H1 (cell line): ENCODE measurements around the gene TLE5. TPM values are rescaled to one million over a fixed set of nuclear protein-coding genes. Genes with fewer than 3 reads are reported as not detected.

Experiments
- EP300 ChIP-seq, 2 experiments: IDR thresholded peaks; 1 replicate in 1 of 2; 2 replicates in 1 of 2; pipeline ENCODE4 v1.6.1; 2011 to 2012; ENCODE audit warnings: low read depth in 2 of 2, low read length in 2 of 2, mild to moderate bottlenecking in 2 of 2, borderline replicate concordance in 1 of 2, inconsistent platforms in 1 of 2, moderate library complexity in 1 of 2
- GABPA ChIP-seq: IDR thresholded peaks from 2 replicates; pipeline ENCODE4 v1.6.1; 2011; ENCODE audit warnings: mild to moderate bottlenecking, low read length, moderate library complexity, borderline replicate concordance; ENCODE audit not compliant: insufficient read depth
- polyA plus RNA-seq, 7 experiments: library from polyadenylated mRNA; depleted of rRNA in 3 of 7; stranded (reverse) in 5 of 7; unstranded in 2 of 7; fragments of >200 nt in 5 of 7; fragments of 200-250 nt in 2 of 7; gene quantifications; 1 replicate in 5 of 7; 2 replicates in 1 of 7; 4 replicates in 1 of 7; pipeline versions ENCODE4 v1.2.1 to v1.2.3, GENCODE V29; 2011 to 2013; ENCODE audit warnings: missing spikeins in 2 of 7, mixed read lengths in 2 of 7
- total RNA-seq: library from RNA; stranded (reverse); fragmentation: NEBNext Ultra II Directional; extraction: Animal tissue kit (Norgen Biotek cat#: 25700); gene quantifications from 2 replicates; pipeline ENCODE4 v1.2.1, GENCODE V29; 2021
- TF ChIP-seq, protein P1 (sequence below): IDR thresholded peaks from 2 replicates; pipeline ENCODE4 v1.6.1; 2011; ENCODE audit warnings: low read depth, mild to moderate bottlenecking, low read length; ENCODE audit not compliant: insufficient read depth

The TLE5 gene
- total and polyA plus RNA-seq, 2 of the 8 experiments (the other 6 are each of a cell fraction or from before 2014, with no cell fraction given): 187 to 285 TPM

DNA sequence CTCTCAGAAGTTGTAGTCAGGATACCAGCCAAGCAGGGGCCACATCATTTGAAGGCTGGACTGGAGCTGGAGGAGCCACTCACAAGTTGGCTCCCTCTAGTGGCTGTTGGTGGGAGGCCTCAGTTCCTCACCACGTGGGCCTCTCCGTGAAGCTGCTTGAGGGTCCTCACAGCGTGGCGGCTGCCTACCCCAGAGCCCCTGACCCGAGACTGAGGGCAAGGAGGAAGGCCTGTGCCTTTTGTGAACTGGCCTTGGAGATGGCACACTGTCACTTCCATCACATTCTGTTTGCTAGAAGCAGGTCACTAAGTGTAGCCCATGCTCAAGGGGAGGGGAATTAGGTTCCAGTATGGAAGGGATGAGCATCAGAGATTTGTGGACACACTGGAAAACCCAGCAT is 46.5 kb upstream of the TLE5 start (continued):
- TF ChIP-seq GABPA: peak; percentile 29; the same call in 1 of the 2 replicates
- TF ChIP-seq, protein P1, sequence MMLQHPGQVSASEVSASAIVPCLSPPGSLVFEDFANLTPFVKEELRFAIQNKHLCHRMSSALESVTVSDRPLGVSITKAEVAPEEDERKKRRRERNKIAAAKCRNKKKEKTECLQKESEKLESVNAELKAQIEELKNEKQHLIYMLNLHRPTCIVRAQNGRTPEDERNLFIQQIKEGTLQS: peak; percentile 43; the same call in 1 of the 2 replicates
- TF ChIP-seq EP300 (IDR thresholded peaks at IDR 0.05; ENCODE audit: borderline replicate concordance in 1 of 2, low read depth in 2 of 2, low read length in 2 of 2): no peak
